Neural progenitor cell (in vitro differentiated cells): ENCODE measurements around the gene PTDSS2. TPM values are rescaled to one million over a fixed set of nuclear protein-coding genes. Genes with fewer than 3 reads are reported as not detected.
A peak's percentile ranks its signal among the peaks of the same experiment; 100 is the strongest.

Experiments used
- DNase-seq: peaks from one replicate; pipeline ENCODE4 v3.0.0-alpha.2; 2016; ENCODE audit warnings: low spot score
- H2AFZ ChIP-seq: fragments of 200-600 bp; sonication (generic); replicated peaks from 2 replicates; pipeline ENCODE4 v1.6.1; 2016; ENCODE audit warnings: antibody characterized with exemption
- H3F3A ChIP-seq: fragments of 200-600 bp; sonication (generic); 2 replicates; pipeline ENCODE4 v1.6.1; 2016; ENCODE audit warnings: antibody characterized with exemption, low read depth
- H3K27ac ChIP-seq: fragments of 200-600 bp; sonication (generic); 2 replicates; pipeline ENCODE4 v1.5.1; 2016; ENCODE audit warnings: mild to moderate bottlenecking
- H3K27me3 ChIP-seq: fragments of 200-600 bp; sonication (generic); 2 replicates; pipeline ENCODE4 v1.6.1; 2016; ENCODE audit warnings: mild to moderate bottlenecking, moderate library complexity
- H3K36me3 ChIP-seq: fragments of 200-600 bp; sonication (generic); 2 replicates; pipeline ENCODE4 v1.5.1; 2016
- H3K4me1 ChIP-seq: fragments of 200-600 bp; sonication (generic); 2 replicates; pipeline ENCODE4 v1.6.1; 2016; ENCODE audit warnings: mixed run types
- H3K4me2 ChIP-seq: fragments of 200-600 bp; sonication (generic); 2 replicates; pipeline ENCODE4 v1.6.1; 2016
- H3K4me3 ChIP-seq: fragments of 200-600 bp; sonication (generic); 2 replicates; pipeline ENCODE4 v1.5.1; 2016
- H3K79me2 ChIP-seq: fragments of 200-600 bp; sonication (generic); 2 replicates; pipeline ENCODE4 v1.6.1; 2016; ENCODE audit warnings: low read depth
- H3K9ac ChIP-seq: fragments of 200-600 bp; sonication (generic); 2 replicates; pipeline ENCODE4 v1.6.1; 2016
- H3K9me3 ChIP-seq: fragments of 200-600 bp; sonication (generic); 2 replicates; pipeline ENCODE4 v1.5.1; 2016; ENCODE audit warnings: low read depth
- H4K20me1 ChIP-seq: fragments of 200-600 bp; sonication (generic); 2 replicates; pipeline ENCODE4 v1.6.1; 2016; ENCODE audit warnings: low read depth
- H3K27ac Mint-ChIP-seq: 3 replicates; pipeline ENCODE4 v1.8.0; 2021; ENCODE audit warnings: mixed read lengths
- H3K27me3 Mint-ChIP-seq: 2 replicates; pipeline ENCODE4 v1.8.0; 2022; ENCODE audit warnings: low read depth, mild to moderate bottlenecking, inconsistent platforms, moderate library complexity, mixed read lengths; ENCODE audit not compliant: insufficient read depth
- H3K36me3 Mint-ChIP-seq: 3 replicates; pipeline ENCODE4 v1.8.0; 2021; ENCODE audit warnings: mixed read lengths
- H3K4me1 Mint-ChIP-seq: 3 replicates; pipeline ENCODE4 v1.8.0; 2021; ENCODE audit warnings: mixed read lengths
- H3K4me3 Mint-ChIP-seq: 3 replicates; pipeline ENCODE4 v1.8.0; 2021; ENCODE audit warnings: mild to moderate bottlenecking, moderate library complexity, mixed read lengths
- H3K9me3 Mint-ChIP-seq: 3 replicates; pipeline ENCODE4 v1.8.0; 2020; ENCODE audit warnings: mixed read lengths
- EZH2 ChIP-seq: fragments of 200-600 bp; sonication (generic); IDR thresholded peaks from 2 replicates; pipeline ENCODE4 v1.6.1; 2017; ENCODE audit warnings: antibody characterized with exemption, mild to moderate bottlenecking, moderate library complexity
- EZH2phosphoT487 ChIP-seq: fragments of 200-600 bp; sonication (generic); IDR thresholded peaks from 2 replicates; pipeline ENCODE4 v1.6.1; 2017; ENCODE audit warnings: antibody characterized with exemption
- total RNA-seq: library from RNA; depleted of rRNA; stranded (reverse); fragments of >200 nt; gene quantifications from 2 replicates; pipeline ENCODE4 v1.2.3, GENCODE V29; 2015; ENCODE audit warnings: low replicate concordance
- TF ChIP-seq, protein P1 (sequence below): fragments of 200-600 bp; sonication (generic); IDR thresholded peaks from 2 replicates; pipeline ENCODE4 v1.5.1; 2017; ENCODE audit warnings: antibody characterized with exemption, mild to moderate bottlenecking

Gene PTDSS2
- total RNA-seq, 1 donor from 2014 or later = 24.7 TPM

DNA sequence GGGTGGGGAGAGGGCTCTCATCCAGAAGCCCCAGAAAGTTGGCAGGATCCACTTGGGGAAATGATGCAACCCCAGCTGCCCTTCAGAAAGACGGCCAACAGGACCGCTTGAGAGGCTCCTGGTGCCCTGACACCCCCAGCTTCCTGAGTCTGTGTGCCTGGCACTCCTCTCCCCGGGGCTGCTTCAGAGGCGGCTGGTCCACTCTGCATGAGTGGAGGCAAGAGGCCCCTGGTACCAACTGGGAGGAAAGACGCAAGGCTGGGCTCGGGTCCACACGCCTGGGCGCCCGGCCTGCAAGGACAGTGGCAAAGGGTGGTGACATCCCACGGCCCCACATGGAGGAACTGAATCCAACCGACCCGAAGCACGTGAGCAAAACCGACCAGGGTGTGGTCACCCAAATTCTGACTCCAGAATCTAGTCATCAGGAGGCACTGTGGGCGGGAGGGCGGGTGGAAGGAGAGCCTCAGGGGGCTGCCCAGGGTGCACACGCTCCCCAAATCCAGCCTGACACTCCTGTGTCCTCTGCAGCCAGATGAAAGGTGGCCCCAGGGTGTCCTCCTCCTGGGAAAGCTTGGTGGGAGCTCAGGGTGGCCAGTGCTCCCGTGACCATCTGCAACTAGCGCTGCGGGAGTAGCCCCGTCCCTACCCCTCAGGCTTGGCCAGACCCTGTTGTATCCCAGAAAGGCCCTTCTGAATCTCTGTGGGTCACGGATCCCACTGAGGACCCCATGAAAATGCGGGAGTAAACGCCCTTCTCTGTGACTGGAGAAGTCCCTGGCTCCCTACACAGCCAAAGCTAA is 53.3 kb downstream of the PTDSS2 start:
- no peak overlapping the region for H3K27ac Mint-ChIP-seq

DNA sequence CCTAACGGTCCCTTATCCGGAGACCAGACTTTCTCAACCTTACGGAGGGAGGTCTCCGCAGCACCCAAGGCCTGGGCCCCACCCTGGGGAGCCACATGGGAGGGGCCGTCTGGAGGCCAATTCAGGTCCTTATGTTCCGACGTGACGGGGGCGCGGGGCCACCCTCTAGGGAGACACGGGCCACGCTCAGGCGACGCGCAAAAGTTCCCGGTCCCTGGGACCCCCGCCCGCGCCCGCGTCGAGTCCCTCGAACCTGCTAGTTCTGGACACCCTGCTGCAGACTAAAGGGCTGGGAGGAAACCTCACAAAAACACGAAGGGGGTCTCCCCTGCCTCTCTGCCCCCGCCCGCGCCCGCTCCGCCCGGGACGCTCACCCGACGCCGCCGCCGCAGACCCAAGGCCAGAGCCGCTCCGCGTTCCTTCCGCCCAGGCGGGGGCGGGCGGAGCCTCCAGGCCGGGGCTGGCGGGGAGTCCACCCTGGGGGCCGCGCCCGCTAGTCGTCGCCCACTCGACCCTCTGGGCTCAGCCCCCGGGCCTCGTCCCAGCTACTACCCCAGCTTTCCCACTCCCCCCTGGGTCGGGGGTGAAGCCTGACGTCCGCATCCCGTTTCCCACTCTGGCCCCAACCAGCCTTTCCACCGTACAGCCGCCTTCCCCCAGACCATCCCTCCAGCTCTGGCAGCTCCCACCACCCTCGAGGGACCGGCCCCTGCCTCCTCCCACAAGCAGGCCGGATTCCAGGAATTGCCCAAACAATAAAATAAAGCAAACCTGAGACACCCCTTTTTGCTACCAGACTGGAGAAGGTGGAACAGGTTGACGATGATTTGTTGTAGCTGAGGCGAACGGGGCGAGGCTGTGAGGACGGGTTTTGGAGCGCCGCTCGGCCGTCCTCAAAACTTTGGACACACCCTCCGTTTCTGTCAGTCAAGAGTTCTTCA is 54.2 kb downstream of the PTDSS2 start:
- Mint-ChIP-seq H3K4me1 (peaks cover 14% of the 10 kb centered on the region), H3K9me3 (no peaks in the 10 kb centered on the region), H3K27me3 (no peaks in the 10 kb centered on the region), H3K27ac (no peak overlapping the region), H3K36me3 (peaks cover 4% of the 10 kb centered on the region), H3K4me3 (no peak overlapping the region)
- Histone ChIP-seq H3K9me3 (no peaks in the 10 kb centered on the region), H3K4me1 (peaks cover 6% of the 10 kb centered on the region), H3K4me2 (no peak overlapping the region), H2AFZ (no peak overlapping the region), H3K36me3 (no peaks in the 10 kb centered on the region), H4K20me1 (peaks cover 19% of the 10 kb centered on the region), H3K9ac (no peak overlapping the region), H3K27me3 (no peaks in the 10 kb centered on the region), H3F3A (peaks cover 12% of the 10 kb centered on the region), H3K27ac (no peak overlapping the region), H3K79me2 (peaks cover 28% of the 10 kb centered on the region), H3K4me3 (no peak overlapping the region)
- TF ChIP-seq EZH2 = no peak
- TF ChIP-seq, protein P1, sequence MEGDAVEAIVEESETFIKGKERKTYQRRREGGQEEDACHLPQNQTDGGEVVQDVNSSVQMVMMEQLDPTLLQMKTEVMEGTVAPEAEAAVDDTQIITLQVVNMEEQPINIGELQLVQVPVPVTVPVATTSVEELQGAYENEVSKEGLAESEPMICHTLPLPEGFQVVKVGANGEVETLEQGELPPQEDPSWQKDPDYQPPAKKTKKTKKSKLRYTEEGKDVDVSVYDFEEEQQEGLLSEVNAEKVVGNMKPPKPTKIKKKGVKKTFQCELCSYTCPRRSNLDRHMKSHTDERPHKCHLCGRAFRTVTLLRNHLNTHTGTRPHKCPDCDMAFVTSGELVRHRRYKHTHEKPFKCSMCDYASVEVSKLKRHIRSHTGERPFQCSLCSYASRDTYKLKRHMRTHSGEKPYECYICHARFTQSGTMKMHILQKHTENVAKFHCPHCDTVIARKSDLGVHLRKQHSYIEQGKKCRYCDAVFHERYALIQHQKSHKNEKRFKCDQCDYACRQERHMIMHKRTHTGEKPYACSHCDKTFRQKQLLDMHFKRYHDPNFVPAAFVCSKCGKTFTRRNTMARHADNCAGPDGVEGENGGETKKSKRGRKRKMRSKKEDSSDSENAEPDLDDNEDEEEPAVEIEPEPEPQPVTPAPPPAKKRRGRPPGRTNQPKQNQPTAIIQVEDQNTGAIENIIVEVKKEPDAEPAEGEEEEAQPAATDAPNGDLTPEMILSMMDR = no peak
- TF ChIP-seq EZH2phosphoT487 = no peak
- DNase-seq = no peak

More for the DNA sequence above, 53.3 kb downstream of the PTDSS2 start:
- no peaks in the 10 kb centered on the region for H3K9me3 Mint-ChIP-seq
- no peaks in the 10 kb centered on the region for H3K27me3 Mint-ChIP-seq
- Histone ChIP-seq H3K79me2 (peaks cover 27% of the 10 kb centered on the region), H3K9me3 (no peaks in the 10 kb centered on the region), H3K36me3 (no peaks in the 10 kb centered on the region), H3K27me3 (no peaks in the 10 kb centered on the region), H3K9ac (no peak overlapping the region), H3K4me1 (peaks cover 6% of the 10 kb centered on the region), H3K4me2 (no peak overlapping the region), H3K27ac (no peak overlapping the region), H2AFZ (no peak overlapping the region), H3K4me3 (no peak overlapping the region), H3F3A (peaks cover 12% of the 10 kb centered on the region), H4K20me1 (peaks cover 19% of the 10 kb centered on the region)
- peaks cover 14% of the 10 kb centered on the region for H3K4me1 Mint-ChIP-seq
- peaks cover 4% of the 10 kb centered on the region for H3K36me3 Mint-ChIP-seq
- TF ChIP-seq EZH2phosphoT487 (no peak), EZH2 (no peak)
- TF ChIP-seq, protein P1 = no peak
- DNase-seq = no peak
- H3K4me3 Mint-ChIP-seq = no peak overlapping the region

DNA sequence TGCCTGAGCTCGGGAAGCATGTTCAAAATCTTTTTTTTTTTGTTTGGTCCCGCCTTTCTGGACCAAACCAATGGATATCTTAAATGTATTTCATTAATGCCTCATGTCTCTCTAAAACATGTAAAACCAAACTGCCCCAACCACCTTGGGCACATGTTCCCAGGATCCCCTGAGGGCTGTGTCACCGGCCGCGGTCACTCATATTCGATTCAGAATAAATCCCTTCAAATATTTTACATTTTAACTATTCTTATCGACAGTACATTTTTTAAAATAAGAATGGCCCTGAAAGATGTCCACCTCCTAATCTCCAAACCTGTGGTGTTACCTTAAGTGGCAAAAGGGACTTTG is 54.9 kb downstream of the PTDSS2 start:
- no peak overlapping the region for H2AFZ ChIP-seq

More for the DNA sequence above, 54.9 kb downstream of the PTDSS2 start:
- peaks cover 19% of the 10 kb centered on the region for H4K20me1 ChIP-seq
- TF ChIP-seq, protein P1 = no peak
- TF ChIP-seq EZH2phosphoT487 (no peak), EZH2 (no peak)
- Mint-ChIP-seq H3K4me3 (peak overlapping the region; percentile 97), H3K27me3 (no peaks in the 10 kb centered on the region), H3K36me3 (peaks cover 7% of the 10 kb centered on the region), H3K27ac (no peak overlapping the region), H3K9me3 (no peaks in the 10 kb centered on the region), H3K4me1 (peaks cover 14% of the 10 kb centered on the region)
- H3K27me3 ChIP-seq = no peaks in the 10 kb centered on the region
- no peak overlapping the region for H3K4me3 ChIP-seq
- no peak overlapping the region for H3K9ac ChIP-seq
- no peaks in the 10 kb centered on the region for H3K36me3 ChIP-seq
- no peaks in the 10 kb centered on the region for H3K9me3 ChIP-seq
- H3K4me2 ChIP-seq = peak overlapping the region; percentile 94
- peaks cover 28% of the 10 kb centered on the region for H3K79me2 ChIP-seq
- H3F3A ChIP-seq = peaks cover 12% of the 10 kb centered on the region
- H3K27ac ChIP-seq = no peak overlapping the region
- H3K4me1 ChIP-seq = peaks cover 6% of the 10 kb centered on the region
- DNase-seq = no peak
